Thoracic aorta (tissue), 2 donors: ENCODE measurements around the gene TRIM50. TPM values are rescaled to one million over a fixed set of nuclear protein-coding genes. Genes with fewer than 3 reads are reported as not detected.

Source experiments
- ATAC-seq: fragments of 150-250 bp; one replicate; pipeline ENCODE4 v1.8.0; 2017; ENCODE audit warnings: low read depth; ENCODE audit not compliant: insufficient number of reproducible peaks, low FRiP score
- DNase-seq: peaks from one replicate; pipeline ENCODE4 v3.0.0-alpha.2; 2020; ENCODE audit warnings: low spot score
- H3K27ac ChIP-seq, 2 donors: fragments of 200-600 bp; sonication (generic); 1 replicate in 1 of 2; 2 replicates in 1 of 2; pipeline ENCODE4 v1.5.1; 2016; ENCODE audit warnings: mild to moderate bottlenecking in 2 of 2, moderate library complexity in 2 of 2
- H3K27me3 ChIP-seq: fragments of 200-600 bp; sonication (generic); replicated peaks from 2 replicates; pipeline ENCODE4 v1.6.0; 2016; ENCODE audit warnings: mild to moderate bottlenecking; ENCODE audit not compliant: insufficient read depth
- H3K36me3 ChIP-seq: fragments of 200-600 bp; sonication (generic); one replicate; pipeline ENCODE4 v1.5.1; 2016
- H3K4me1 ChIP-seq, 2 donors: fragments of 200-600 bp; sonication (generic); 1 replicate in 1 of 2; 2 replicates in 1 of 2; pipeline versions ENCODE4 v1.5.1 to v1.6.0; 2016; ENCODE audit warnings: low read depth in 2 of 2, mild to moderate bottlenecking in 1 of 2; ENCODE audit not compliant: control insufficient read depth in 1 of 2
- H3K4me3 ChIP-seq: fragments of 200-600 bp; sonication (generic); 2 replicates; pipeline ENCODE4 v1.5.1; 2016; ENCODE audit warnings: mild to moderate bottlenecking
- H3K9me3 ChIP-seq: fragments of 200-600 bp; sonication (generic); 2 replicates; pipeline ENCODE4 v1.5.1; 2016
- CTCF ChIP-seq: fragments of 200-600 bp; sonication (generic); IDR thresholded peaks from one replicate; pipeline ENCODE4 v1.5.1; 2019; ENCODE audit warnings: antibody characterized with exemption
- total RNA-seq, 2 donors: library from RNA; depleted of rRNA; stranded (reverse); fragments of >200 nt; gene quantifications; one replicate each; pipeline versions ENCODE4 v1.1.0 to v1.2.3, GENCODE V29; 2016

The TRIM50 gene
- total RNA-seq, 2 donors from 2014 or later, result 1.5 TPM; not detected in 1

DNA sequence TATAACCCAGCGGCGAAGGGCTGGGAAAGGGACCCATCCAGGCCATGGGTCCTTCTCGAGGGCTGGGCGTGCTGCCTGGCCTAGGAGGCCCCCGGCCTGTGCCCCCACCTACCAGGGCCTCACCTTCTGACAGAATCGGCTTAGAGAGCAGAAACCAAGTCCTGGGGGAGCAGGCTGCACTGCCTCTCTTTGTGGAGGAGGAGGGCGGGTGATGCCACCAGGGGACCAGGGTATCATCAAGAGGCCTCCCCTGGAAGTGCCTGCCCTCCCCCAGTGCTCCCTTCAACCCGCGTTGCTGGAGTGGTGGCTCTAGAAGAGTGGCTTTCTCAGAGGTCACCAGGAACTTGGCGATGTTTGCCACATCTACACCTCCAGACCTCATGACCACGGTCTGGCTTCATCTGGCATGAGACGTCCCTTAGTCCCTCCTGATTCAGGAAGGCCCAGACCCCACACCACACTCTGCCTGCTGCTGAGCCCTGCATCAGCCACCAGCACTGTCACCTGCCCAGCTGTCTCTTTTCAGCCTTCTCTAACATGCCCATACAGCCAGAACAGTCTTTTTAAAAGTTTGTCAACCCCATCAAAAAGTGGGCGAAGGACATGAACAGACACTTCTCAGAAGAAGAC is 32.0 kb upstream of the TRIM50 start:
- DNase-seq, result no peak
- peaks cover 9 to 13% of the 10 kb centered on the region in 2 donors for H3K4me1 ChIP-seq
- H3K27me3 ChIP-seq, result no peaks in the 10 kb centered on the region
- no peaks in the 10 kb centered on the region for H3K9me3 ChIP-seq
- no peak for TF ChIP-seq CTCF
- H3K36me3 ChIP-seq, result no peaks in the 10 kb centered on the region
- ATAC-seq, result no peak
- no peak overlapping the region for H3K27ac ChIP-seq
- H3K4me3 ChIP-seq, result no peak overlapping the region

GRCh38 chr7:73359306-73359705 is 31.4 kb upstream of the TRIM50 start:
- no peaks in the 10 kb centered on the region for H3K36me3 ChIP-seq
- no peak overlapping the region for H3K27ac ChIP-seq
- H3K27me3 ChIP-seq, result no peaks in the 10 kb centered on the region
- ATAC-seq (no peak), DNase-seq (no peak)
- no peak overlapping the region for H3K4me3 ChIP-seq
- peaks cover 9 to 13% of the 10 kb centered on the region in 2 donors for H3K4me1 ChIP-seq
- TF ChIP-seq CTCF, result no peak
- no peaks in the 10 kb centered on the region for H3K9me3 ChIP-seq

DNA sequence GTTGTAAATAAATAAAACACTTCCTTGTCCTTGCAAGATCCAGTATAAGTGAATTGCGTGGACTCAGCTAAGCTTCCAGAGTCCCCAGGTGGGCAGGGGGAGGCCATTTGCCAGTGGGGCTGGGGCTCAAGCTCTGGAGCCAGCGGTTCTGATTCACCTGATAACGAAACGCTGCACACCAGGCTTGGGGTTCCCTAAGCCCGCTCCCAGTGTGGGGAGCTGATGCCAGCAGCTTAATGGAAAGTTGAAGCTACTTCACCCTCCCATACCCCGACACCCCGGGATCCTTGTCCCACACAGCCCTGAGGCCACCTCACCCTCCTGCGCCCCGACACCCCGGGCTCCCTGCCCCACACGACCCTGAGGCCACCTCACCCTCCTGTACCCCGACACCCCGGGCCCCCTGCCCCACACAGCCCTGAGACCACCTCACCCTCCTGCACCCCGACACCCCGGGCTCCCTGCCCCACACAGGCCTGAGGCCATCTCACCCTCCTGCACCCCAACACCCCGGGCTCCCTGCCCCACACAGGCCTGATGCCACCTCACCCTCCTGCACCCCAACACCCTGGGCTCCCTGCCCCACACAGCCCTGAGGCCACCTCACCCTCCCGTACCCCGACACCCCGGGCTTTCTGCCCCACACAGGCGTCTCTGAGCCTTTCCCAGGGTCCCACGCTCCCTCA is 30.9 kb upstream of the TRIM50 start:
- Histone ChIP-seq H3K27me3 (no peaks in the 10 kb centered on the region), H3K27ac (peak overlapping the region; percentile 8 to 49), H3K4me3 (peak overlapping the region; percentile 73), H3K9me3 (no peaks in the 10 kb centered on the region), H3K36me3 (no peaks in the 10 kb centered on the region), H3K4me1 (peaks cover 9 to 13% of the 10 kb centered on the region in 2 donors)
- ATAC-seq (no peak), DNase-seq (no peak)
- TF ChIP-seq CTCF, result no peak

GRCh38 chr7:73356159-73356558 is 28.3 kb upstream of the TRIM50 start:
- no peaks in the 10 kb centered on the region for H3K36me3 ChIP-seq
- H3K4me3 ChIP-seq, result no peak overlapping the region
- no peak overlapping the region for H3K27ac ChIP-seq
- H3K4me1 ChIP-seq, result peaks cover 9 to 13% of the 10 kb centered on the region in 2 donors
- no peaks in the 10 kb centered on the region for H3K9me3 ChIP-seq
- ATAC-seq, result no peak
- DNase-seq, result no peak
- TF ChIP-seq CTCF, result no peak
- H3K27me3 ChIP-seq, result no peaks in the 10 kb centered on the region

DNA sequence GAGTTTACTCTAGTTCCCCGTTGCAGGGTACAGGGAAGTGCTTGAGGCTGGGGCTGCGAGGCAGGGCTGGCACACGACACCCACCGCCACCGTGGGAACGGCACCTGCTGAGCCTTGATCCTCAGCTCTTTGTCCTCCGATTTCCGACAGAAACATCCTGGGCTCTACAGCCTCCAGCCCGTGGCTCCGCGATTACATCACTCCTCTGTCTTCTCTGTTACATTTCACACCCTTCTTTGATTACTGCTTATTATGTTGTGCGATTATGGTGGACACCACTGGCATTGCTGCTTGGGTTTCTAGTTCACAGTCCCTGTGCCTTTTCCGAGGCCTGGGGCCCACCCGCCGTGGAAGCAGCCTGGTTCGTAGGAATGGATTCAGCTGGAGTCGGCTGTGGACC is 26.9 kb upstream of the TRIM50 start:
- no peaks in the 10 kb centered on the region for H3K27me3 ChIP-seq
- ATAC-seq, result no peak
- no peaks in the 10 kb centered on the region for H3K9me3 ChIP-seq
- no peak overlapping the region for H3K4me3 ChIP-seq
- no peak for DNase-seq
- H3K4me1 ChIP-seq, result peaks cover 9 to 13% of the 10 kb centered on the region in 2 donors
- H3K36me3 ChIP-seq, result no peaks in the 10 kb centered on the region
- H3K27ac ChIP-seq, result no peak overlapping the region
- TF ChIP-seq CTCF, result no peak
